Thoracic aorta (tissue), 2 donors: Measurements from ENCODE around the gene CDC42BPA. TPM values are rescaled to one million over a fixed set of nuclear protein-coding genes. Genes with fewer than 3 reads are reported as not detected.

Source experiments
- ATAC-seq: fragments of 150-250 bp; one replicate; pipeline ENCODE4 v1.8.0; 2017; ENCODE audit warnings: low read depth; ENCODE audit not compliant: insufficient number of reproducible peaks, low FRiP score
- DNase-seq: peaks from one replicate; pipeline ENCODE4 v3.0.0-alpha.2; 2020; ENCODE audit warnings: low spot score
- H3K27ac ChIP-seq, 2 donors: fragments of 200-600 bp; sonication (generic); 1 replicate in 1 of 2; 2 replicates in 1 of 2; pipeline ENCODE4 v1.5.1; 2016; ENCODE audit warnings: mild to moderate bottlenecking in 2 of 2, moderate library complexity in 2 of 2
- H3K27me3 ChIP-seq: fragments of 200-600 bp; sonication (generic); replicated peaks from 2 replicates; pipeline ENCODE4 v1.6.0; 2016; ENCODE audit warnings: mild to moderate bottlenecking; ENCODE audit not compliant: insufficient read depth
- H3K36me3 ChIP-seq: fragments of 200-600 bp; sonication (generic); one replicate; pipeline ENCODE4 v1.5.1; 2016
- H3K4me1 ChIP-seq, 2 donors: fragments of 200-600 bp; sonication (generic); 1 replicate in 1 of 2; 2 replicates in 1 of 2; pipeline versions ENCODE4 v1.5.1 to v1.6.0; 2016; ENCODE audit warnings: low read depth in 2 of 2, mild to moderate bottlenecking in 1 of 2; ENCODE audit not compliant: control insufficient read depth in 1 of 2
- H3K4me3 ChIP-seq: fragments of 200-600 bp; sonication (generic); 2 replicates; pipeline ENCODE4 v1.5.1; 2016; ENCODE audit warnings: mild to moderate bottlenecking
- H3K9me3 ChIP-seq: fragments of 200-600 bp; sonication (generic); 2 replicates; pipeline ENCODE4 v1.5.1; 2016
- total RNA-seq, 2 donors: library from RNA; depleted of rRNA; stranded (reverse); fragments of >200 nt; gene quantifications; one replicate each; pipeline versions ENCODE4 v1.1.0 to v1.2.3, GENCODE V29; 2016
- TF ChIP-seq, protein P1 (sequence below): fragments of 200-600 bp; sonication (generic); IDR thresholded peaks from one replicate; pipeline ENCODE4 v1.5.1; 2019; ENCODE audit warnings: antibody characterized with exemption

CDC42BPA gene
- total RNA-seq, 2 donors from 2014 or later = 62.4 to 89.7 TPM

DNA sequence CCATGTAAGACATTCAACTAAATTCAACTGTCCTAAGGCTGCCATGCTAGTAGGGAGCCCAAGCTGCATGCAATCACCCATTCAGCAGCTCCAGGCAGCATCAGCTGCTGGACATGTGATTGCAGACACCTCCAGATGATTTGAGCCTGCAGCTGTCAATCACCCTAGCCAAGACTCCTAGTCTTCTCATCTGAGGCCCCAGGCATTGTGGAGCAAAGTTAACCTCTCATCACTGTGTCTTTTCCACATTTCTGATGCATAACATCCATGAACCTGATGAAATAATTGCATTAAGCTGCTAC, 5.6 kb upstream of the CDC42BPA start:
- TF ChIP-seq, protein P1, sequence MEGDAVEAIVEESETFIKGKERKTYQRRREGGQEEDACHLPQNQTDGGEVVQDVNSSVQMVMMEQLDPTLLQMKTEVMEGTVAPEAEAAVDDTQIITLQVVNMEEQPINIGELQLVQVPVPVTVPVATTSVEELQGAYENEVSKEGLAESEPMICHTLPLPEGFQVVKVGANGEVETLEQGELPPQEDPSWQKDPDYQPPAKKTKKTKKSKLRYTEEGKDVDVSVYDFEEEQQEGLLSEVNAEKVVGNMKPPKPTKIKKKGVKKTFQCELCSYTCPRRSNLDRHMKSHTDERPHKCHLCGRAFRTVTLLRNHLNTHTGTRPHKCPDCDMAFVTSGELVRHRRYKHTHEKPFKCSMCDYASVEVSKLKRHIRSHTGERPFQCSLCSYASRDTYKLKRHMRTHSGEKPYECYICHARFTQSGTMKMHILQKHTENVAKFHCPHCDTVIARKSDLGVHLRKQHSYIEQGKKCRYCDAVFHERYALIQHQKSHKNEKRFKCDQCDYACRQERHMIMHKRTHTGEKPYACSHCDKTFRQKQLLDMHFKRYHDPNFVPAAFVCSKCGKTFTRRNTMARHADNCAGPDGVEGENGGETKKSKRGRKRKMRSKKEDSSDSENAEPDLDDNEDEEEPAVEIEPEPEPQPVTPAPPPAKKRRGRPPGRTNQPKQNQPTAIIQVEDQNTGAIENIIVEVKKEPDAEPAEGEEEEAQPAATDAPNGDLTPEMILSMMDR = no peak
- Histone ChIP-seq H3K27ac (no peak overlapping the region), H3K4me3 (no peak overlapping the region), H3K27me3 (no peaks in the 10 kb centered on the region), H3K36me3 (no peaks in the 10 kb centered on the region), H3K4me1 (peaks cover 0 to 6% of the 10 kb centered on the region in 2 donors), H3K9me3 (no peaks in the 10 kb centered on the region)
- DNase-seq = no peak
- no peak for ATAC-seq

DNA sequence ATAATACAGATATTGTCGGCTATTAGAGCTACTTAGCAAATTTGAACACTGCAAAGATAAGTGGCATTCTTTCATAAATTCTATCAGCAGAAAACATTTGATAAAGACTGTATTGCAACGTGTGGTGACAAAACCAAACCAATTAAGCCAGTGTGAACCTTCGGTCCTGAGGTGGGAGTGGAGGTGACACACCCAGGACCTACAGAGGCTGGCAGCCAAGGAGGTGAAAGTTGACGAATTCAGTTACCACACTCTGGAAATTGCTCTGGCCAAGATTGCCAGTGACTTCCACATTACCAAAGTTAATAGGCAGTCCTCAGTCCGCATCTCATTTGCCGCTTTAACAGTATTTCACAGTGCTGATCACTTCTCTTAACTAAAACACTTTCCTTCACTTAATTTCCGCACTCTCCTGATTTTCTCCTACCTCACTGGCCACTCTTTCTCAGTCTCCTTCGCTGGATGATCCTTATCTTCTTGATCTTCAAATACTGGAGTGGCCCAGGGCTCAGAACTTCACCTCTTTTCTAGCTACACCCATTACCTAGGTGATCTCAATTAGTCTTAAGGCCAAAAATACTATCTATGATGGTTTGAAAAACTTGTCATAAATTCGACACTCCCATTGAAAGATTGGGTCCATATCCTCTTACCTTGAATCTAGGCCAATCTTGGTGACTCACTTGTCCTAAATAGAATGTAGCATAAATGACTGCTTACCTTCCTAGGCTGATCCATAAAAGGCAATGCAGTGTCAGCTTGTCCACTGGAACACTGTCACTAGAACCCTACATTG, 5.1 kb upstream of the CDC42BPA start:
- no peaks in the 10 kb centered on the region for H3K36me3 ChIP-seq
- H3K4me1 ChIP-seq = peaks cover 0 to 8% of the 10 kb centered on the region in 2 donors
- no peak for ATAC-seq
- no peak overlapping the region for H3K27ac ChIP-seq
- no peaks in the 10 kb centered on the region for H3K27me3 ChIP-seq
- DNase-seq = no peak
- H3K4me3 ChIP-seq = no peak overlapping the region
- TF ChIP-seq, protein P1 = no peak
- H3K9me3 ChIP-seq = no peaks in the 10 kb centered on the region

DNA sequence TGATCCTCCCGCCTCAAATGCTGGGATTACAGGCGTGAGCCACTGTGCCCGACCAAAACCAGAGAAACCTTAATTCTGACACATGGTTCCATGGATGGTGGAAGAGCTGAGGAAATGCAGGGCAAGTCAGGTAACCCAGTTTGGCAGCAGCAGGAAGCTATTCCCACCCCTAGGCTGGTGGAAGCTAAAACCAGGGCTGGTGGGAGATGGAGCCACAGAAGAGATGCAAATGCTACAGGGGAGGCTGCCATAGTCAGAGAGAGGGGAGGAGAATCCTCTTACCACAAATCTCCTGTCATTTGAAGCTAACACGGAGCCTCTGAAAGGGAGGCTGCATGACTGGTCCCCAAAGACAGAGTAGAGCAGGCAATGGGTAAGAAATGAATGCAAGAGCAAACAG, 4.1 kb upstream of the CDC42BPA start:
- no peaks in the 10 kb centered on the region for H3K9me3 ChIP-seq
- H3K4me1 ChIP-seq = peaks cover 0 to 8% of the 10 kb centered on the region in 2 donors
- no peak overlapping the region for H3K27ac ChIP-seq
- no peaks in the 10 kb centered on the region for H3K36me3 ChIP-seq
- no peak for ATAC-seq
- TF ChIP-seq, protein P1 = no peak
- no peak for DNase-seq
- no peaks in the 10 kb centered on the region for H3K27me3 ChIP-seq
- H3K4me3 ChIP-seq = no peak overlapping the region

DNA sequence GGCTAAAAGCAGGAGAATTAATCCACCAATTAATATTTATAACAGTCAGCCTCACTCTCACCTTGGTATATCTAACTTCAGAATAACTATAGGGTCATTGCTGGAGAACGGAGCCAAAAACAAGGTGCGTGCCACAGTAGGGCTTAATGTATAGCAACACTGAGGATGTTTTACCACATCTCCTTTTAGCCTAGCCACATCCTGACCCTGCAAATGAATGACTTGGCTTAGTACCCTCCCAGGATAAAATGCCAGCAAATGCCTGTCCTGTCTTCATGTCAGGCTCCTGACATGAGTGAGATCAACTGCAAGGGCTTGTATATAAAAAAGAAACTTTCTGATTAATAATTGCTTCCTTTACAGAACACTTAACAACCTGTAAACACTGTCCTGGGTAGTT, 2.7 kb upstream of the CDC42BPA start:
- ATAC-seq (no peak), DNase-seq (no peak)
- Histone ChIP-seq H3K4me1 (peaks cover 0 to 8% of the 10 kb centered on the region in 2 donors), H3K9me3 (no peaks in the 10 kb centered on the region), H3K4me3 (no peak overlapping the region), H3K36me3 (no peaks in the 10 kb centered on the region), H3K27me3 (no peaks in the 10 kb centered on the region), H3K27ac (no peak overlapping the region)
- TF ChIP-seq, protein P1 = no peak

DNA sequence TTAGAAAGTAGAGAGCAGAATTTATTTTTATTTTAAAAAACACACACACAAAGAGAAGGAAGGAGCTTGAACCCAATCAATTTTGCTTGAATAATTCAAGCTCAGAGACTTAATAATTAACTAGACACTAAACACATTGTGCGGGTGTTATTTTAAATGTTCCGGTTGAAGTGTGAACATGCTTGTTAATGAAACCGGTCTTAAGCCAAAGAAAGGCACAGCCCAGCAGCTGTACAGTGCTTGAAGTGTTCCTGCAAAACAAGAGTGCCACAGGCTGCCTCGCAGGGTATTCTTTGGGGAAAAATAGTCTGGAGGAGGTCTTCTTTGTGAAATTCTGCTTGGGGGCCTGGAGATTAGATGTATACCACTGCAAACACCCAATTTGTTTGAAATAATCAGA, 2.2 kb upstream of the CDC42BPA start:
- H3K4me1 ChIP-seq = peaks cover 0 to 8% of the 10 kb centered on the region in 2 donors
- H3K27ac ChIP-seq = no peak overlapping the region
- H3K27me3 ChIP-seq = no peaks in the 10 kb centered on the region
- no peaks in the 10 kb centered on the region for H3K9me3 ChIP-seq
- DNase-seq (no peak), ATAC-seq (no peak)
- no peak overlapping the region for H3K4me3 ChIP-seq
- H3K36me3 ChIP-seq = no peaks in the 10 kb centered on the region
- TF ChIP-seq, protein P1 = no peak
